HCEC 1CT (cell line): ENCODE data around the gene ZNF555.
"Not testable (repeated sequence)": the region's sequence is repeated elsewhere in the genome, so short reads cannot be mapped to it uniquely, and the experiment has no call there.

ENCODE experiments used
- DNase-seq: peaks from one replicate; pipeline ENCODE4 v3.0.0-alpha.2; 2017

Gene ZNF555

GRCh38 chr19:2872175-2872574 is 30.9 kb downstream of the ZNF555 start:
- DNase-seq, result not testable (repeated sequence)

GRCh38 chr19:2877398-2878331 is 36.4 kb downstream of the ZNF555 start:
- no peak for DNase-seq

- no peak for DNase-seq
These were observed 42.6 kb downstream of the ZNF555 start for GRCh38 chr19:2883686-2884439.

GRCh38 chr19:2885736-2886135 is 44.5 kb downstream of the ZNF555 start:
- DNase-seq, result no peak

- peak; percentile 34 for DNase-seq
These were observed 46.2 kb downstream of the ZNF555 start for GRCh38 chr19:2887391-2887914.

- DNase-seq, result no peak
These were observed 47.5 kb downstream of the ZNF555 start for GRCh38 chr19:2888731-2889224.

GRCh38 chr19:2890531-2890930 is 49.3 kb downstream of the ZNF555 start:
- DNase-seq, result not testable (repeated sequence)

- DNase-seq, result no peak
These were observed 55.4 kb downstream of the ZNF555 start for GRCh38 chr19:2896694-2897093.

- DNase-seq, result peak; percentile 76
These were observed 59.3 kb downstream of the ZNF555 start, which contains the start of gene ZNF57 for GRCh38 chr19:2900296-2901252. ZNF57 (plus strand) TSS chr19:2900928; CDS start chr19:2901046, 118 bp downstream.

GRCh38 chr19:2902590-2903218 is 61.4 kb downstream of the ZNF555 start:
- no peak for DNase-seq

- not testable (repeated sequence) for DNase-seq
These were observed 62.1 kb downstream of the ZNF555 start for GRCh38 chr19:2903326-2903725.

- DNase-seq, result no peak
These were observed 64.7 kb downstream of the ZNF555 start for GRCh38 chr19:2905918-2906519.

GRCh38 chr19:2906631-2907195 is 65.4 kb downstream of the ZNF555 start:
- DNase-seq, result no peak
